ENCODE results near the gene SSTR3. TPM values are rescaled to one million over a fixed set of nuclear protein-coding genes. Genes with fewer than 3 reads are reported as not detected.

Gene SSTR3
- total and polyA plus RNA-seq, 4 donors, result 0.19 TPM; not detected in 3

DNA sequence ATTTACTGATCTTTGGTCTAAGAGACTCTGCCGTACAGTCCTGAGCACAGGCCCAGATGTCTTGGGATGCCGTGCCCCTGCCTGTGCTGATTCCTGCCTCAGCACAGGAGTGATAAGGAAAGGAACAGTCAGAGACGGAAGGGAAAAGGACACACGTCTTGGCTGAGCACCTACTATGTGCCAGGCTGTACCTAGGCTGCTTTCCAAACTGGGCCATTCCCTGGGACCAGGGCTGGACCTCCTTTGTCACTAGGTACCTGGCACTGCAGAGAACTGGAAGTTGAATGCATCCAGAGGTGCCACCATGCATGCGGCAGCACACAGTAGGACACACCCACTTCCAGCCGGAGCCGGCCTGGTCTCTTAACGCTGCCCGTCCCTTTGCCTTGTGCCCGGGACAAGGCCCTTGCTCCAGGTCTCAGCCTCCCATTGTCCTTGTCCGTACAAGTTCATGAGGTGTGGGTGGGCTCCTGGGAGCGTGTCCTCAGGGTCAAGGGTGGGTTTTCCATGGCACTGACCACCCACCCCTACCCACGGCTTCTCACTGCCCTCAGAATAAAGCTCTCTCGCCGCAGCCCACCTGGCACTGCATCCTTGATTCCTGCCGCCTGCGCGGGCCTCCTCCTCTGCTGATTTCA, 1.1 kb upstream of the SSTR3 start:
- DNase-seq (ENCODE audit: low spot score), result no peak
- 92% methylated on average over 18 of the region's 18 CpGs for WGBS
- Histone ChIP-seq H3K9me3 (ENCODE audit: control insufficient read depth in 4 of 4, low read length in 3 of 4) (no peaks in the 10 kb centered on the region), H3K27ac (ENCODE audit: low read depth in 1 of 2, low read length in 2 of 2) (no peak overlapping the region), H3K4me1 (ENCODE audit: control insufficient read depth in 4 of 4, insufficient read depth in 4 of 4, low read length in 3 of 4) (peaks cover 0 to 2% (median 1%) of the 10 kb centered on the region in 4 donors), H3K36me3 (ENCODE audit: control insufficient read depth in 4 of 4, insufficient read depth in 3 of 4, low read depth in 1 of 4, low read length in 3 of 4) (no peaks in the 10 kb centered on the region), H3K4me3 (ENCODE audit: low read depth in 1 of 3, low read length in 3 of 3) (no peak overlapping the region), H3K9ac (ENCODE audit: low read depth in 1 of 2, low read length in 2 of 2) (no peak overlapping the region), H3K27me3 (ENCODE audit: control insufficient read depth in 4 of 4, insufficient read depth in 4 of 4, low read length in 3 of 4) (peaks cover 0 to 4% (median 0%) of the 10 kb centered on the region in 4 donors)
- TF ChIP-seq RXRA (IDR thresholded peaks at IDR 0.05), result no peak
- no peak for TF ChIP-seq FOXA2 (IDR thresholded peaks at IDR 0.05)
- no peak for TF ChIP-seq YY1 (IDR thresholded peaks at IDR 0.05)
- TF ChIP-seq FOXA1 (IDR thresholded peaks at IDR 0.05), result no peak
- TF ChIP-seq, protein P1, sequence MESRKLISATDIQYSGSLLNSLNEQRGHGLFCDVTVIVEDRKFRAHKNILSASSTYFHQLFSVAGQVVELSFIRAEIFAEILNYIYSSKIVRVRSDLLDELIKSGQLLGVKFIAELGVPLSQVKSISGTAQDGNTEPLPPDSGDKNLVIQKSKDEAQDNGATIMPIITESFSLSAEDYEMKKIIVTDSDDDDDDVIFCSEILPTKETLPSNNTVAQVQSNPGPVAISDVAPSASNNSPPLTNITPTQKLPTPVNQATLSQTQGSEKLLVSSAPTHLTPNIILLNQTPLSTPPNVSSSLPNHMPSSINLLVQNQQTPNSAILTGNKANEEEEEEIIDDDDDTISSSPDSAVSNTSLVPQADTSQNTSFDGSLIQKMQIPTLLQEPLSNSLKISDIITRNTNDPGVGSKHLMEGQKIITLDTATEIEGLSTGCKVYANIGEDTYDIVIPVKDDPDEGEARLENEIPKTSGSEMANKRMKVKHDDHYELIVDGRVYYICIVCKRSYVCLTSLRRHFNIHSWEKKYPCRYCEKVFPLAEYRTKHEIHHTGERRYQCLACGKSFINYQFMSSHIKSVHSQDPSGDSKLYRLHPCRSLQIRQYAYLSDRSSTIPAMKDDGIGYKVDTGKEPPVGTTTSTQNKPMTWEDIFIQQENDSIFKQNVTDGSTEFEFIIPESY (IDR thresholded peaks at IDR 0.05), result no peak
- no peak for TF ChIP-seq SP1 (IDR thresholded peaks at IDR 0.05)
- TF ChIP-seq GABPA (IDR thresholded peaks at IDR 0.05 in 1 of 2, conservative IDR thresholded peaks at IDR 0.05 in 1 of 2), result no peak
- TF ChIP-seq JUND (IDR thresholded peaks at IDR 0.05), result no peak
- TF ChIP-seq NR2F2 (IDR thresholded peaks at IDR 0.05), result no peak
- TF ChIP-seq HNF4G (IDR thresholded peaks at IDR 0.05), result no peak
- TF ChIP-seq, protein P2, sequence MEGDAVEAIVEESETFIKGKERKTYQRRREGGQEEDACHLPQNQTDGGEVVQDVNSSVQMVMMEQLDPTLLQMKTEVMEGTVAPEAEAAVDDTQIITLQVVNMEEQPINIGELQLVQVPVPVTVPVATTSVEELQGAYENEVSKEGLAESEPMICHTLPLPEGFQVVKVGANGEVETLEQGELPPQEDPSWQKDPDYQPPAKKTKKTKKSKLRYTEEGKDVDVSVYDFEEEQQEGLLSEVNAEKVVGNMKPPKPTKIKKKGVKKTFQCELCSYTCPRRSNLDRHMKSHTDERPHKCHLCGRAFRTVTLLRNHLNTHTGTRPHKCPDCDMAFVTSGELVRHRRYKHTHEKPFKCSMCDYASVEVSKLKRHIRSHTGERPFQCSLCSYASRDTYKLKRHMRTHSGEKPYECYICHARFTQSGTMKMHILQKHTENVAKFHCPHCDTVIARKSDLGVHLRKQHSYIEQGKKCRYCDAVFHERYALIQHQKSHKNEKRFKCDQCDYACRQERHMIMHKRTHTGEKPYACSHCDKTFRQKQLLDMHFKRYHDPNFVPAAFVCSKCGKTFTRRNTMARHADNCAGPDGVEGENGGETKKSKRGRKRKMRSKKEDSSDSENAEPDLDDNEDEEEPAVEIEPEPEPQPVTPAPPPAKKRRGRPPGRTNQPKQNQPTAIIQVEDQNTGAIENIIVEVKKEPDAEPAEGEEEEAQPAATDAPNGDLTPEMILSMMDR (IDR thresholded peaks at IDR 0.05; ENCODE audit: low read depth, low read length, missing input control), result no peak
- TF ChIP-seq, protein P3, sequence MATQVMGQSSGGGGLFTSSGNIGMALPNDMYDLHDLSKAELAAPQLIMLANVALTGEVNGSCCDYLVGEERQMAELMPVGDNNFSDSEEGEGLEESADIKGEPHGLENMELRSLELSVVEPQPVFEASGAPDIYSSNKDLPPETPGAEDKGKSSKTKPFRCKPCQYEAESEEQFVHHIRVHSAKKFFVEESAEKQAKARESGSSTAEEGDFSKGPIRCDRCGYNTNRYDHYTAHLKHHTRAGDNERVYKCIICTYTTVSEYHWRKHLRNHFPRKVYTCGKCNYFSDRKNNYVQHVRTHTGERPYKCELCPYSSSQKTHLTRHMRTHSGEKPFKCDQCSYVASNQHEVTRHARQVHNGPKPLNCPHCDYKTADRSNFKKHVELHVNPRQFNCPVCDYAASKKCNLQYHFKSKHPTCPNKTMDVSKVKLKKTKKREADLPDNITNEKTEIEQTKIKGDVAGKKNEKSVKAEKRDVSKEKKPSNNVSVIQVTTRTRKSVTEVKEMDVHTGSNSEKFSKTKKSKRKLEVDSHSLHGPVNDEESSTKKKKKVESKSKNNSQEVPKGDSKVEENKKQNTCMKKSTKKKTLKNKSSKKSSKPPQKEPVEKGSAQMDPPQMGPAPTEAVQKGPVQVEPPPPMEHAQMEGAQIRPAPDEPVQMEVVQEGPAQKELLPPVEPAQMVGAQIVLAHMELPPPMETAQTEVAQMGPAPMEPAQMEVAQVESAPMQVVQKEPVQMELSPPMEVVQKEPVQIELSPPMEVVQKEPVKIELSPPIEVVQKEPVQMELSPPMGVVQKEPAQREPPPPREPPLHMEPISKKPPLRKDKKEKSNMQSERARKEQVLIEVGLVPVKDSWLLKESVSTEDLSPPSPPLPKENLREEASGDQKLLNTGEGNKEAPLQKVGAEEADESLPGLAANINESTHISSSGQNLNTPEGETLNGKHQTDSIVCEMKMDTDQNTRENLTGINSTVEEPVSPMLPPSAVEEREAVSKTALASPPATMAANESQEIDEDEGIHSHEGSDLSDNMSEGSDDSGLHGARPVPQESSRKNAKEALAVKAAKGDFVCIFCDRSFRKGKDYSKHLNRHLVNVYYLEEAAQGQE (IDR thresholded peaks at IDR 0.05), result no peak
- TF ChIP-seq, protein P4, sequence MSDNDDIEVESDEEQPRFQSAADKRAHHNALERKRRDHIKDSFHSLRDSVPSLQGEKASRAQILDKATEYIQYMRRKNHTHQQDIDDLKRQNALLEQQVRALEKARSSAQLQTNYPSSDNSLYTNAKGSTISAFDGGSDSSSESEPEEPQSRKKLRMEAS (IDR thresholded peaks at IDR 0.05), result no peak
- TF ChIP-seq RAD21 (IDR thresholded peaks at IDR 0.05), result no peak
- TF ChIP-seq EGR1 (IDR thresholded peaks at IDR 0.05; ENCODE audit: low read depth in 2 of 2), result no peak
- TF ChIP-seq, protein P5, sequence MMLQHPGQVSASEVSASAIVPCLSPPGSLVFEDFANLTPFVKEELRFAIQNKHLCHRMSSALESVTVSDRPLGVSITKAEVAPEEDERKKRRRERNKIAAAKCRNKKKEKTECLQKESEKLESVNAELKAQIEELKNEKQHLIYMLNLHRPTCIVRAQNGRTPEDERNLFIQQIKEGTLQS (IDR thresholded peaks at IDR 0.05), result no peak
- no peak for TF ChIP-seq TAF1 (conservative IDR thresholded peaks at IDR 0.05)
- no peak for TF ChIP-seq HNF4A (conservative IDR thresholded peaks at IDR 0.05)

Measured in liver (tissue), 9 donors.